HFFc6 (cell line): ENCODE data around the gene CRYM. TPM values are rescaled to one million over a fixed set of nuclear protein-coding genes. Genes with fewer than 3 reads are reported as not detected.
A peak's percentile ranks its signal among the peaks of the same experiment; 100 is the strongest.
"Not testable (repeated sequence)": the region's sequence is repeated elsewhere in the genome, so short reads cannot be mapped to it uniquely, and the experiment has no call there.

Experiments
- DNase-seq: peaks from one replicate; pipeline ENCODE4 v3.0.0-alpha.2; 2018
- H3K27ac Mint-ChIP-seq: 2 replicates; pipeline ENCODE4 v1.8.0; 2020; ENCODE audit warnings: mild to moderate bottlenecking, mixed read lengths
- H3K27me3 Mint-ChIP-seq: 2 replicates; pipeline ENCODE4 v1.8.0; 2021; ENCODE audit warnings: mild to moderate bottlenecking, moderate library complexity, mixed read lengths; ENCODE audit not compliant: insufficient read depth
- H3K36me3 Mint-ChIP-seq: 2 replicates; pipeline ENCODE4 v1.8.0; 2021; ENCODE audit warnings: low read depth, mixed read lengths
- H3K4me1 Mint-ChIP-seq: 2 replicates; pipeline ENCODE4 v1.8.0; 2020; ENCODE audit warnings: low read depth, mixed read lengths
- H3K4me3 Mint-ChIP-seq: 2 replicates; pipeline ENCODE4 v1.8.0; 2020; ENCODE audit warnings: mild to moderate bottlenecking, moderate library complexity, mixed read lengths
- H3K9me3 Mint-ChIP-seq: 2 replicates; pipeline ENCODE4 v1.8.0; 2020; ENCODE audit warnings: mild to moderate bottlenecking, mixed read lengths
- total RNA-seq, 6 experiments: library from RNA; stranded (reverse); fragmentation: NEBNext Ultra II Directional; extraction: Animal tissue kit (Norgen Biotek cat#: 25700); gene quantifications; 2 replicates in 1 of 6; 3 replicates in 5 of 6; pipeline ENCODE4 v1.2.3, GENCODE V29; 2021
- TF ChIP-seq, protein P1 (sequence below): fragments of 200-600 bp; sonication (generic); IDR thresholded peaks from 2 replicates; pipeline ENCODE4 v1.5.0; 2021; ENCODE audit warnings: antibody characterized with exemption, mild to moderate bottlenecking

CRYM gene
- total RNA-seq, 6 experiments from 2014 or later: not detected

DNA sequence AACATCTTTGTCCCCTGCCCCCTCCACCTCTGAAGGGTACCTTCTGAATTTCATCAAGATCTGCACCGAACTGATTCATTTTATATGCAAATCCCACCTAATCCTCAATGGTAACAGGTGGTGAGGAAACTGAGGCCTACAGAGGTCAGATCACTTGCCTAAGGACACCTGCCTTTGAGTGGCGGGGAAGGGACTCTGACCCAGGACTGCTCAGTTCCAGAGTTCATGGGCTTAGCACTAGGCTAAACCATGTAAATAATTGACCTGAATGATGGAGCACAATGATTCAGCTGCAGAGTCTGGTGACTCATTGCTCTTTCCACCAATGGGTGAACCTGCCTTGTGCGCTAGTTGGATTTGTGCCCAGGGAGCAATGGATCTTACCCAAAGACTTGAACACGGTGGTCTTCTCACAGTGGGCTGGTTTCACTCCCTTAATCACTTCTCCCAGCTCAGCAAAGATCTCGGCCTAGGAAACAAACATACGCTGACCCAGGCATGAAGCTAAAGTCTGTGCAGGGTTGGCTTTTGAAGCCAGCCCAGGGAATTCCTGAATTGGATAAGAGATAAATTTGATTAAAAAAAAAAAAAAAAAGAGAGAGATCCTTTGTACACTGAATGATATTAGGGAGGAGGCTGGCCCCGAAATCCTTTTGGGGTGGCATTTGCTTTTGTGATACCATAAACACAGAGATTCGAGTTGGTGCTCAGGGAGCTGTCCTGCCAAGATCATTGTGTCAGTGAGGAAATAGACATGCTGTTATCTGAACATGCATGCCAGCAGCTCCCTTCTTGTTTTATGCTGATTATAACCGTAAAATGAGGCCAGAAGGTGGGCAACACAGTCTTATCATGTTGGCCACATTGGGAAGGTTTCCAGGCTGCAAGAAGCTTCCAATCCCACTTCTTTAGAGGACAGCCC lies 17.0 kb downstream of the CRYM start:
- TF ChIP-seq, protein P1, sequence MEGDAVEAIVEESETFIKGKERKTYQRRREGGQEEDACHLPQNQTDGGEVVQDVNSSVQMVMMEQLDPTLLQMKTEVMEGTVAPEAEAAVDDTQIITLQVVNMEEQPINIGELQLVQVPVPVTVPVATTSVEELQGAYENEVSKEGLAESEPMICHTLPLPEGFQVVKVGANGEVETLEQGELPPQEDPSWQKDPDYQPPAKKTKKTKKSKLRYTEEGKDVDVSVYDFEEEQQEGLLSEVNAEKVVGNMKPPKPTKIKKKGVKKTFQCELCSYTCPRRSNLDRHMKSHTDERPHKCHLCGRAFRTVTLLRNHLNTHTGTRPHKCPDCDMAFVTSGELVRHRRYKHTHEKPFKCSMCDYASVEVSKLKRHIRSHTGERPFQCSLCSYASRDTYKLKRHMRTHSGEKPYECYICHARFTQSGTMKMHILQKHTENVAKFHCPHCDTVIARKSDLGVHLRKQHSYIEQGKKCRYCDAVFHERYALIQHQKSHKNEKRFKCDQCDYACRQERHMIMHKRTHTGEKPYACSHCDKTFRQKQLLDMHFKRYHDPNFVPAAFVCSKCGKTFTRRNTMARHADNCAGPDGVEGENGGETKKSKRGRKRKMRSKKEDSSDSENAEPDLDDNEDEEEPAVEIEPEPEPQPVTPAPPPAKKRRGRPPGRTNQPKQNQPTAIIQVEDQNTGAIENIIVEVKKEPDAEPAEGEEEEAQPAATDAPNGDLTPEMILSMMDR: no peak
- DNase-seq: peak; percentile 69
- H3K27me3 Mint-ChIP-seq: peaks cover 22% of the 10 kb centered on the region
- no peak overlapping the region for H3K27ac Mint-ChIP-seq
- no peaks in the 10 kb centered on the region for H3K36me3 Mint-ChIP-seq
- no peak overlapping the region for H3K4me3 Mint-ChIP-seq
- peaks cover 34% of the 10 kb centered on the region for H3K4me1 Mint-ChIP-seq
- H3K9me3 Mint-ChIP-seq: no peaks in the 10 kb centered on the region

DNA sequence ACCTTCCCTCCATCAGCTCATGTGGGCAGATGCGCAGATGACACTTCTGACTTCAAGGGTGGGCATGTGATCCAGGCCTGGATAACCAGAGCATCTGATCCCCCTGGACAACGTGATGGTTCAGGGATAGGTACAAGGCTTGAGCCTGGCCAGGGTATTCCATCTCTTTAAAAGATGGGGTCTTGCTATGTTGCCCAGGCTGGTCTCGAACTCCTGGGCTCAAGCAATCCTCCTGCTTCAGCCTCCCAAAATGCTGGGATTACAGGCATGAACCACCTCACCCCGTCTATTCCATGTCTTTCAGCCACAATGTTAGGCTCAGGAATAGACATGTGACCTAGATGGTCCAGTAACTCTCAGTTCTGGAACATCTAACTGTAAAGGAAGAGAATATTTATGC lies 20.8 kb downstream of the CRYM start:
- H3K4me1 Mint-ChIP-seq: peaks cover 10% of the 10 kb centered on the region
- no peak overlapping the region for H3K4me3 Mint-ChIP-seq
- H3K9me3 Mint-ChIP-seq: no peaks in the 10 kb centered on the region
- no peaks in the 10 kb centered on the region for H3K36me3 Mint-ChIP-seq
- TF ChIP-seq, protein P1: no peak
- H3K27me3 Mint-ChIP-seq: peaks cover 29% of the 10 kb centered on the region
- H3K27ac Mint-ChIP-seq: no peak overlapping the region
- no peak for DNase-seq

DNA sequence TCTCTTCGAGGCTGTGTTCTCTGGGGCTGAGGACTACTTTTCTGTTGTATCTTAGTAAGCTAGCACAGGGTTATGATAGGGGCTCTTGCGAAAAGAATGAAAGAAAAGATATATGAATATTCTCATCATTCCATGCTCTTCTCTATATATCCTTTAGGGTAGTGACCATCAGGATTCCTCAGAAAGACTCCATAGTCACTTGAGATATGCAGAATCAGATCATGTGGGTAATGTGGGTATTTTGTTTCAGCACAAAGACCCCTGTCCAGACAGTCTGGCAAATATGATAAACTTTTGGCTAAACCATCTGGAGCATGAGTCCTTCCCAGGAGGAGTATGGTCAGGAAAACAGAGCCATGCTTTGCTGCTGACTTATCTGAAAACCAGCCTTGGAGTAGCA lies 21.5 kb downstream of the CRYM start:
- Mint-ChIP-seq H3K9me3 (no peaks in the 10 kb centered on the region), H3K4me1 (peaks cover 10% of the 10 kb centered on the region), H3K36me3 (no peaks in the 10 kb centered on the region), H3K4me3 (no peak overlapping the region), H3K27ac (no peak overlapping the region), H3K27me3 (peaks cover 31% of the 10 kb centered on the region)
- TF ChIP-seq, protein P1: no peak
- DNase-seq: no peak

DNA sequence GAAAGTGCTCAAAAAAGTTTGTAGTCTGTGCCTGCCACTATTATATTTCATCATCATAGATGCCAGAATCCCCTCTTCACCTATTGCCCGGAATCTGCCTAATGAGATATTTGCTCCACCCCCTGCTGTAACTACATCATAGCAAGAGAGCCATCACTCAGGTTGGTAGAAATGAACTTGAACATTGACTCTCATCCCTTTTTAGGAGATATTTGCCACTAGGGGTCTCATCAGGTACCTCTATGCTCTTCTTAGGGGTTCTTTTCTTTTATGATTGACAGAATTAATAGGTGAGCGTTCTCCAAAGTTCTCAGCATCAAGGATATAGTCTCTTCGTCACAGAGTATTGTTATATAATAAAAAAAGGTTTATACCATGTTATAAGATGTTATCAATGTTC lies 24.6 kb downstream of the CRYM start:
- Mint-ChIP-seq H3K36me3 (no peaks in the 10 kb centered on the region), H3K4me1 (no peaks in the 10 kb centered on the region), H3K27me3 (peaks cover 45% of the 10 kb centered on the region), H3K4me3 (no peak overlapping the region), H3K27ac (no peak overlapping the region), H3K9me3 (no peaks in the 10 kb centered on the region)
- no peak for DNase-seq
- TF ChIP-seq, protein P1: no peak

DNA sequence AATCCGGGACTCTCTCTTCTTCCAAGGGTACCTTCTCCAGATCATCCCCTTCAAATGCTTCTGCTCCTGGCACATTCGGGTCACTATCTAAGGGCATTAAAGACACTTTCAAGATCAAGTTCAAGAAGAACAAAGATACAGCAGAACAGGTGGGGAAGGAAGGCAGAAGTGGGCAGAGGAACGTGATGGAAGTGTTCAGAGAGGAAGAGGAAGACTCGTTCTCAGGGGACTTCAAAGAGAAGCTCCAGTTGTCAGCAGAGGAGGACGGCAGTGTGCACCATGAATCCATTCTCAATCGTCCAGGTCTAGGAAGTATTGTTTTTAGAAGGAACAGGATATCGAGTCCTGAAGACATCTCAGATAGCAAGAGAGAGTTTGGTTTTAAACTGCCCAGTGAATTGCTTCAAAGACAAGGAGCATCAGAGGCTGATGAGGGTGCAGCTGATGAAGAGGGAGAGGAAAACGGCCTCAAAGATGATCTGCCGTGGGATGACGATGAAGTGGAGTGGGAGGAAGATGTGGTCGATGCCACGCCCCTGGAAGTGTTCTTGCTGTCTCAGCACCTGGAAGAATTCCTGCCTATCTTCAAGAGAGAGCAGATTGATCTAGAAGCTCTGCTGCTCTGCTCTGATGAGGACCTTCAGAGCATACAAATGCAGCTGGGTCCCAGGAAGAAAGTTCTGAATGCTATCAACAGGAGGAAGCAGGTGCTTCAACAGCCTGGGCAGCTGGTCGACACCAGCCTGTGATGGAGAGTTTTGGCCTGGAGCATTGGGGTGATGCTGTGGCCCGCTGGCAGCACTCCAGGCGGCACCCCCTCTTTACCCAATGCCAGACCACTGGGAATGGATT lies 27.8 kb downstream of the CRYM start:
- H3K27me3 Mint-ChIP-seq: peaks cover 42% of the 10 kb centered on the region
- no peak overlapping the region for H3K4me3 Mint-ChIP-seq
- TF ChIP-seq, protein P1: no peak
- no peaks in the 10 kb centered on the region for H3K36me3 Mint-ChIP-seq
- no peak for DNase-seq
- no peaks in the 10 kb centered on the region for H3K4me1 Mint-ChIP-seq
- H3K9me3 Mint-ChIP-seq: no peaks in the 10 kb centered on the region
- no peak overlapping the region for H3K27ac Mint-ChIP-seq

DNA sequence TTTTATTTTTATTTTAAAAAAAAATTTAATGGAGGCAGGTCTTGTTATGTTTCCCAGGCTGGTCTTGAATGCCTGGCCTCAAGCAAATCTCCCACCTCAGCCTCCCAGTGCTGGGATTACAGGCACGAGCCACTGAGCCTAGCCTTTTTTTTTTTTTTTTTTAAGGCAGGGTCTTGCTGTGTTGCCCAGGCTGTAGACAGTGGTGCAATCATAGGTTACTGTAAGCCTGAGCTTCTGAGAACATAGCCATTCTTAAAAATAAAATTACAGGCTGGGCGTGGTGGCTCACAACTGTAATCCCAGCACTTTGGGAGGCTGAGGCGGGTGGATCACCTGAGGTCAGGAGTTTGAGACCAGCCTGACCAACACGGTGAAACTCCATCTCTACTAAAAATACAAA lies 29.9 kb downstream of the CRYM start:
- H3K27me3 Mint-ChIP-seq: peaks cover 41% of the 10 kb centered on the region
- not testable (repeated sequence) for H3K27ac Mint-ChIP-seq, H3K9me3 Mint-ChIP-seq, H3K36me3 Mint-ChIP-seq, H3K4me3 Mint-ChIP-seq, DNase-seq, H3K4me1 Mint-ChIP-seq
